GM18867 (cell line): Measurements from ENCODE around the gene INAFM2.

Source experiments
- ATAC-seq: cut with Tn5 transposase; IDR thresholded peaks from one replicate; pipeline ENCODE4 v1.9.1; 2021; ENCODE audit warnings: mild to moderate bottlenecking, moderate library complexity; ENCODE audit not compliant: unreplicated experiment

INAFM2 gene

DNA sequence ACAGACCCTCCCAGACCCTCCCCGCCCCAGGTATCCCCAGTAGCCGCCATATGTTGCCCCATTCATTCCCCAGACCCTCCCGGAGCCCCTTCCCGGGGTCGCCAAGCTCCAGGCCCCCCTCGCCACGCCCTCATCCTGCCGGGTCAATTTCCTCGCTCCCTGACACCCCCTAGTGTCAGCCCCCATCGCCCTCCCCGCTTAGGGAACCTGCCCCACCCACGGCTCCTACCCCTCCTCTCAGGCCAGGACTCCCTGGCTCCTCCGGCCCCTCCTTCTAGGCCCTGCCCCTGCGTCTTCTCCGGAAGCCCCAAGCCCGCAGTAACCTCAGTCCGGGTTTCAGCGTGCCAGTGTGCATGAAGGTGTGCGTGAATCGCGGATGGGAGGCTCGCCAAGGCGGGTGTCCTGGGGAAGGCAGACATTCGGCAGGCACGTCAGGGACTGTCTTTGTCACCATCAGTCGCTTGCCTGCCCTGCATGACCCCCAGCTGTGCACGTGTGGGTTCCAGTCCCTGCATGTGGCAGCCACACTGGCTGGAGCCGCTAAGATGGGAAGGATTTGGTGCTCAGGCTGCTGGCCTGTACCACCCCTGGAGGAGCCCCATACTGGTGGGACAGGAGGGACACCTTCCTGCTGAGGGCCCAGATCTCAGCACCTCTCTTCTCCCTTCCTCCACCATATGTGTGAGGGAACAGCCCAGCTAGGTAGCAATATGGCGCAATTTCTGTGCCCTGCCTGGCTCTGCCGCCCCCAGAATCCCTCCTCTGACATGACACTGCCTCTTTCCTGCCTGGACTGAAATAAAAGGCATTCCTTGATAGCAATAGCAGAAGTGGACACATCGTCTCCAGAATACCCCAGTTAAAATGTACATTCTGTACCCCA, 35.2 kb downstream of the INAFM2 start:
- ATAC-seq: peak; percentile 28

GRCh38 chr15:40360015-40360414, 36.5 kb downstream of the INAFM2 start:
- ATAC-seq: no peak

GRCh38 chr15:40361640-40362039, 38.1 kb downstream of the INAFM2 start:
- ATAC-seq: no peak

DNA sequence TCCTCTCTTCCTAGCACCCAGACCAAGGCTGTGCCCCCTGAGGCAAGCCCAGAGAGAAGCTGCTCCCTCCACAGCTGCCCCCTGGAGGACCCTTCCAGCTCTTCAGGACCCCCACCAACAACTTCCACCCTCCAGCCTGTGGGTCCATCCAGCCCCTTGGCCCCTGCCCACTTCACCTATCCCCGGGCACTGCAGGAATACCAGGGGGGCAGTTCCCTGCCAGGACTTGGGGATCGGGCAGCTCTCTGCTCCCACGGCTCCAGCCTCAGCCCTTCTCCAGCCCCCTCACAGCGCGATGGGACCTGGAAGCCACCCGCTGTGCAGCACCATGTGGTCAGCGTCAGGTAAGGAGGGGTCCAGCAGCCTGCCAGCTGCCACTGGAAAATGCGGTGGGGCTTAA, 40.1 kb downstream of the INAFM2 start:
- no peak for ATAC-seq

DNA sequence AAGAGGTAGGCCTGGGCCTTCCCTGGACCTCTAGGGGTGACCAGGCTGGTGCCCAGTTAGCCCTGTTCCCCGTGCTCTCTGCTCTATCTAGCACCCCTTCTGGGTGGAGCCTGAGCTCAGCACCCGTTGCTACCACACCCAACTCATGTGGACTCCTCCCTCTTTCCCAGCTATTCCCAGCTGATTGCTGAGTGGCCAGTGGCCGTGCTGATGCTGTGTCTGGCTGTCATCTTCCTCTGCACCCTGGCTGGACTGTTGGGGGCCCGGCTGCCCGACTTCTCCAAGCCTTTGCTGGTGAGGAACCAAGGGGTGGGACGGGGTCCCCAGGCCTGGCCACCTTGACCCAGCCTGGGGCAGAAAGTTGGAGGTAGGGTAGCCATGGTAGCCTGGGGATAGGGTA, 40.8 kb downstream of the INAFM2 start:
- no peak for ATAC-seq

DNA sequence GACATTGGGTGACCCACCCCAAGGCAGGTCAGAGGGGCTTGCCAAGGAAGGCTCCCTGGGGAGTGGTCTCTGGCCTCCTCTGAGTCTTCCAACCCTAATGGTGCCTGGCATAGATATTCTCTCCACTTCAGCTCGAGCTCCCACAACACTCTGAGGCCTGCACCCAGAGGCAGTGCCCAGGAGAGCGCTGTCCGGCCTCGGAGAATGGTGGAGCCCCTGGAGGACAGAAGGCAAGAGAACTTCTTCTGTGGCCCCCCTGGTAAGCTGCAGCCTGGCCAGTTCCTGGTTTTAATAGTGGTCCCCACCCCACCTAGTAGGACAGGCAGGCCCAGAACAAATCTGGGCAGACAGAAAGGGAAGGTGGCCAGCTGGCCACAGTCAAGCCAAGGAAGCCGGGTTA, 41.5 kb downstream of the INAFM2 start:
- ATAC-seq: no peak

DNA sequence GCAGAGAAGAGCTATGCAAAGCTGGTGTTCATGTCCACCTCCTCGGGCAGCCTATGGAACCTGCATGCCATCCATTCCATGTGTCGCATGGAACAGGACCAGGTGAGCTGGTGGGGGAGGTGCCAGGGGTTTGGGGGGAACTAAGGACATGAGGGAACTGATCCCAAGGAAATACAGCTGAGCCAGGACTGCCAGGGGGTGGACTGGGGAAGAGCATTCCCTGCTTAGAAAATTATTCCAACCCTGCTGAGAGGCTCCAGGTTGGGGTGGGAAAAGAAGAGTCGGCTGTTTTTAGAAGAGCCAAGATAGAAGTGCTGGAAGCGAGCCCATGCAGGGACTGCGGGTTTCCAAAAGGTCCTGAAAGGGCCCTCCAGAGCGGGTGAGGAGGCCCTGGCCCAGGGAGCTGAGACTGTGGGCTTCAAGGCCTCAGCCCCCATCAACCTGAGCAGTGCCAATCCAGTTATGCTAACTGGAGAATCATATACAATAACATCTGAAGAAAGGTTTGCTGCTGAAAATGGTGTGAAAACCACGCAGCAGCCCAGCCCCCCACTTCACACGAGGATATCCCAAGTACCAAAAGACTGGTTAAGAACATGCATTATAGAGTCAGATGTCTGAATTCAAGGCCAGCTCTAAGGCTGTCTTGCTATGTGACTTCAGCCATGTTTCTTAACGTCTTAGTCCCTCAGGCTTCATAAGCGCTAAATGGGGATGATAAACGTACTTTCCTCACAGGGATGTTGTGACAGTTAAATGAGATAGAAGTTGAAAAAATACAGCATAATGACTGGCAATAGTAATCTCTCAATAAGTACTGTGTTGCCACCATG, 42.3 kb downstream of the INAFM2 start:
- no peak for ATAC-seq

- no peak for ATAC-seq
These were observed 43.2 kb downstream of the INAFM2 start for GRCh38 chr15:40366457-40367370.

GRCh38 chr15:40367371-40367685, 43.8 kb downstream of the INAFM2 start:
- ATAC-seq: no peak

- peak; percentile 84 for ATAC-seq
These were observed 44.5 kb downstream of the INAFM2 start for GRCh38 chr15:40367686-40368611.

DNA sequence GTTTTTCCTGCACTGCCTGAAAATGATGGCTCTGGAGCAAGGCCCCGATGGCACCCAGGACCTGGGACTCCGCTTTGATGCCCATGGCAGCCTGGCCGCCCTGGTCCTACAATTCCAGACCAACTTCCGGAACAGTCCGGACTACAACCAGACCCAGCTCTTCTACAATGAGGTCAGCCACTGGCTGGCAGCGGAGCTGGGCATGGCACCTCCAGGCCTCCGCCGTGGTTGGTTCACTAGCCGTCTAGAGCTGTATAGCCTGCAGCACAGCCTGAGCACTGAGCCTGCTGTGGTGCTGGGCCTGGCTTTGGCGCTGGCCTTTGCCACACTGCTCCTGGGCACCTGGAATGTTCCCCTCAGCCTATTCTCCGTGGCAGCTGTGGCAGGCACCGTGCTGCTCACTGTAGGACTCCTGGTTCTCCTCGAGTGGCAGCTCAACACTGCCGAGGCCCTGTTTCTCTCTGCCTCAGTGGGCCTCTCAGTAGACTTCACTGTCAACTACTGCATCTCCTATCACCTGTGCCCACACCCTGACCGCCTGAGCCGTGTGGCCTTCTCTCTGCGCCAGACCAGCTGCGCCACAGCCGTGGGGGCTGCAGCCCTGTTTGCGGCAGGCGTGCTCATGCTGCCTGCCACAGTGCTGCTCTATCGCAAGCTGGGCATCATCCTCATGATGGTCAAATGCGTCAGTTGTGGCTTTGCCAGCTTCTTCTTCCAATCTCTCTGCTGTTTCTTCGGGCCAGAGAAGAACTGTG, 45.4 kb downstream of the INAFM2 start:
- no peak for ATAC-seq

- ATAC-seq: no peak
These were observed 46.0 kb downstream of the INAFM2 start for GRCh38 chr15:40369474-40369869.

- no peak for ATAC-seq
These were observed 46.5 kb downstream of the INAFM2 start for GRCh38 chr15:40369971-40370370.

DNA sequence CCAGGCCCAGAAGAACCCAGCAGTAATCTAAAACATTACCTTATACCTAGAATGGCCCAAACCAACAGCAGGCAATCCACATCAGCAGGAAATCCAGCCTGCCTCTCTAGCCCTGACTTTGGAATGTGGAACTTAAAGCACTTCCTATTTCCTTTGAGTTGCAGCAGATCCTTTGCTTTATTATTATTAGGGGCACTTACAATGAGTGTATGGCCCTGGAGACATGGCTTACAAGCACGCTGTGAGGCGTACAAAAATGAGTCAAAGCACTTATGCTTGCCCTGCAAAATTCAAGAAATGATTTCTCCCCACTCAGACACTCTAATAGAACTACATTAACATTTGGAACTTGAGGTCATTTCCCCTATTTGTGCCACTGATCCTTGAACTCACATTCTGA, 49.5 kb downstream of the INAFM2 start:
- no peak for ATAC-seq
